HG02840 (cell line): ENCODE measurements around the gene KCNG2.

Experiments used
- ATAC-seq: cut with Tn5 transposase; IDR thresholded peaks from one replicate; pipeline ENCODE4 v1.9.1; 2021; ENCODE audit warnings: mild to moderate bottlenecking, moderate library complexity, moderate number of reproducible peaks; ENCODE audit not compliant: unreplicated experiment, low FRiP score

Gene KCNG2

DNA sequence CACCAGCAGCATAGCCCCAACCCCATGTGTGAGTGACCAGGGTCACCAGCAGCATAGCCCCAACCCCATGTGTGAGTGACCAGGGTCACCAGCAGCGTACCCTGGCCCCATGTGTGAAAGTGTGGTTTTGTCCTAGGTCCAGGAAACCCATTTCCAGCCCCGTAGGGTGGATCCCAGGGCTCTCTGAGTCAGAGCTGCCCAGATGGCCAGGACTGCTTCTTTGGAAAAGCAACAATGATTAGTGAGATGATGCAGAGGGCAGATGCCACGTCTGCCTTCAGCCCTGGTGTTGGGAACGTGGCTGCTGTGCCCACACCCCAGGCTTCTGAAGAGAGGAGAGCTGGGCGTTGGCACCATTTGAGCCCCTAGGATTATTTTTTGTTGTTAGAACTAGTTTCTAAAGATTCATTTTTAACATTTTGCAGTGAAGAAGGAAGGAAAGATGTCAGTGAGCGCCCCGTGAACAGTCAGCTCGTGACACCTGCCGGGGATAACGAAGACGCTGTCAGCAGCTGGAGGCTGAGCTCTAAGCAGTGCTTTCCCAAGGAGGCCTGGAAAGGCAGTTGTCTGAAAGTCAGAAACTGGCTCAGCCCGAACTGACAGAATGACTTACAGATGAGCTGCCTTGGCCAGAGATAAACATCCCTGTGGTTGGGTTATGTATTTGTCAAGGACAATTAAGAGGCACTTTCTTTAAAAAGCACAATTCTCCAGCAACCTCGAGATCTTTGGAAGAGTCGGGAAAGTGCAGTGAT lies 32.1 kb upstream of the KCNG2 start:
- ATAC-seq: no peak

DNA sequence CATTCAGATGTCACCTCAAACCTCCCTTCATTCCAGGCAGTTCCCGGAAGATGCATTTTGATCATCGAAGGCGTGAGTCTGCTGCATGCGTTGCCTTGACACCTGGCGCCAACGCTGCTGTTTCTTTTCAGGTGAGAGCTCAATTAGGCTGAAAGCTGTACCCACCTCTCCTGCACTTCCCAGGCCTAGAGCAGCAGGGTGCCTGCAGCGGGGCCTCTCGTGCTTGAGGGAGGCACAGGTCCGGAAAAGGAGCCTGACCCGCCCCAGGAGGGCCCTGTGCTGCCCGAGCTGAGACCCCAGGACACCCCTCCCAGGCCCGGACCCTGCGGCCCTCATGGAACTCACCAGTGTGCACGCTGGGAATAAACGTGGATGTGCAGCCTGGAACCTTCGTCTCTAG lies 31.4 kb upstream of the KCNG2 start:
- no peak for ATAC-seq

DNA sequence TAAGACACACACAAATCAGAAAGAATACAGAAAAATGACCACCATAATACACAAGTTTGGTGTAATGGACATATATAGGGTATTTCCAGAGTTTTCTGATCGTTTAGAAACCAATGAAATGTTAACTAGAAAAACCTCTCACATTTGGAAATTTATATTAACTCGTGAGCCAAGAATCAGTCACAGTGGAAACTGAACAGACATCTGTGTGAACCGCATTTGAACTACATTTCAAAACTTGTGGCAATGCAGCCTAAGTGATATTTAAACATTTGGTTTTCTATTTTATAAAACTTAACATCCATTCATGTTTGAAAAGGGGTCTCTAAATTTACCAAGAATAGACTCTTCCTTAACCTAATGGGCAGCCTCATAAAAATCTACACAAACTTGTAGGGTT lies 29.0 kb upstream of the KCNG2 start:
- ATAC-seq: no peak

DNA sequence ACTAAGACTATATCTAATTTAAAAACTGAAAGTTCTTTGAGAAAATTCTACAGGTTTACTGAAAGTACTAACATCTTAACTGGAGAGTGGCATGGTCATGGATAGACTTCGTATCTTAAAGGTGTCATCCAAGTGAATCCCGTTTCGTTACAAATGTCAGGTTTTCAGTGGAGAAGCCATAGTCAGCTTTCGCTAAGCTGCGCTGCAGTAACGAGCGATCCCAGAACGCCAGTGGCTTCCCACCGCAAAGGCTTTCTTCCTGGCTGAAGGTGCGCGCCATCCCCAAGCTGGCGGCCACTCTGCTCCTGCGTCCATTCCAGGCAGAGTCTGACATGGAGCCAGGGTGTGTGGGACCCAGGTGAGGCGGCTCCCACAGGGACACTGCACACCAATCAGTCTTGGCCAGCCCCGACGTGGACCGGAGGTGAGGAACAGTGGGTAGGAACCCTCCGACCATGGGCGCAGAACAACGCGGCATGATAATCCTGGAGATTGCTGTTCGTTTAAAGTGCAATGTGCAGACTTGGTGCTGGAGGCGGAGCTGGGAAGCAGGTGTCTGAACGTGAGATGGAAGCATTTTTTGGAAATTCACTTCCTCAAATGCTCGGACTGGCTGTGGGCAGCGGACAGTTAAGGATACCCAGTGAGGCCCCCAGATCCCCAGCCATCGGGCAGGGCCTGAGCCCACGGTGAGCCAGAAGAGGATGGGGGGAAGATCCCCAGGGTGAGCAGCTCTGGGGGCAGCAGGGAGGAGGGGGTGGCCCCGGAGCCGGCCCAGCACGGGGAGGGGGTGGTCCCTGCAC lies 27.8 kb upstream of the KCNG2 start:
- no peak for ATAC-seq

DNA sequence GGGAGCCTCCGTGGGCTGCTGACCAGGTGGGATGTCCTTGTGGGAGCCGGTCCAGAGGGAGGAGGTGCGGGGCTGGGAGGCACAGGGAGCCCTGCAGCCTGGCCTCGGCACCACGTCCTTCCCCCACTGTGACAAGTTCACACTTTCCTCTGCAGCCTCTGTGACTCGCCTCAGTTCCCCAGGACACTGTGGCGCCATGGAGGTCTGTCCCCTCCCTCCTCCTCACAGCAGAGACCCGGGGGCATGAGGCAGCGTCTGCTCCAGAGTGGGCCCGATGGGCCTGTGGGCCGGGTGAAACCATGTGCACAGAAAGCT lies 27.3 kb upstream of the KCNG2 start:
- no peak for ATAC-seq

DNA sequence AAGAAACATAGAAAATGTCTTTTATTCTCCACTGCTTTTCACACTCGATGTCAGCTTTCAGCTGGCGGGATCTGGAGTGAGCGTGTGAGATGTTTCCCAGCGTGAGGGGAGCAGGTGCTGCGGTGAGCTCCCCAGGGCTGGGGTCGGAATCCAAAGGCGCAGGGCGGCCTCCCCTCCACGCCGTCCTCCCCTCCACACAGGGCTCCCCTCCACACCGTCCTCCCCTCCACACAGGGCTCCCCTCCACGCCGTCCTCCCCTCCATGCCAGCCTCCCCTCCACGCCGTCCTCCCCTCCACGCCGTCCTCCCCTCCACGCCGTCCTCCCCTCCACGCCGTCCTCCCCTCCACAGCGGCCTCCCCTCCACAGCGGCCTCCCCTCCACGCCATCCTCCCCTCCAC lies 26.9 kb upstream of the KCNG2 start:
- ATAC-seq: no peak

DNA sequence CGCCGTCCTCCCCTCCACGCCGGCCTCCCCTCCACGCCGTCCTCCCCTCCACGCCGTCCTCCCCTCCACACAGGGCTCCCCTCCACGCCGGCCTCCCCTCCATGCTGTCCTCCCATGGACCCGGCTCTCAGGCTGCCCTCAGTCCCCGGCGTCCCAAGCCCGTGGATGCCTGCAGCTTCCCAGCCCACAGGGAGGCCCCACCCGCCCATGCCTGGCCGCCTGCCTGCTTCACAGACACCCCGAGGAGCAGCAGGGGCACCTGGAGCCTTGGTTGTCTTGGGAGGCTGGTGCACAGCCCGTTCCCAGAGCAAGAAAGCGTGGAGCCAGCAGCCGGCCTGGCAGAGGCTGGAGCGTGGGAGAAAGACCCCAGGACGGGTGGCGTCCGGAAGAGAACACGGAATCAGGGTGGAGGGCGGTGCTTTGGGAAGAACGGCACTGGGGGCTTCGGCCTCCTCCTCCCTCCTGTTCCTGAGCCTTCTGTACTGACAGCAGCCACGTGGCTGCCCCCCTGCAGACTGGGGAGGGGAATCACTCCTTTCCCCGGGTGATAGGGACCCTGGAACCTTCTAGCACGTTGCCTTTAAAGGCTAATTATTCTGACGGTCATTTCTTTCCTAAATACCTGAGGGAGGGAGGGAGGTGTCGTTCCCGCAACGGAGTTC lies 26.2 kb upstream of the KCNG2 start:
- ATAC-seq: no peak

DNA sequence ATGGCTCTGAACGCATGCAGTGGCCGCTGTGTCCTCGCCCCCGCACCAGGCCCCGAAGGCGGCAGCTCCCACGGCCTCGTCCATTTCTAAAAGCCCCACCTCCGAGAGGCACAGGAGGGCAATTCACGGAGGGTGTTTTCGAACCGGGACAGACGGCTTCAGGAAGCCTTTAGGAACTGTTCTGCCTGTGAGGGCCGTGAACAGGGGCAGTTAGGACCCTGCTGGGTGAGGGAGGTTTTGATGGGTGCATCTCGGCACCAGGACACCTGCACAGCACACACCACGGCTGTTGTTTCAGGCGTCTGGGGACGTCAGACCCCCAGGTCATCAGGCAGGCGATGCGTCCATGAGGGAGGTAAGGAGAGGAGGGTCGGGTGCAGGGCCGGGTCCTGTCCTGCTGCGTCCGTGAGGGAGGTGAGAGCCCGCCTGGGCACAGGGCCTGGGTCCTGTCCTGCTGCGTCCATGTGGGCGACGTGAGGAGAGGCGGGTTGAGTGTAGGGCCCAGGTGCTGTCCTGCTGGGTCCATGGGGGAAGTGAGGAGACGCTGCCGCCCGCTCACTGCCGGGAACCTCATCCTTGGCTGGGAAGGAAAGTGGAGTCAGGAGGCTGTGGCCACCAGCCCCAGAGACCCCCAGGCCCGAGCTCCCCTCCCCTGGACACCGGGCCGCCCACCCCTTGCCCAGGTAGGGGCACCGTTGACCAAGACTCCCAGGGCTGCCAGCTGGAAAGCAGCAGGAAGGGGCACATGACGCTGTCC lies 25.5 kb upstream of the KCNG2 start:
- no peak for ATAC-seq

DNA sequence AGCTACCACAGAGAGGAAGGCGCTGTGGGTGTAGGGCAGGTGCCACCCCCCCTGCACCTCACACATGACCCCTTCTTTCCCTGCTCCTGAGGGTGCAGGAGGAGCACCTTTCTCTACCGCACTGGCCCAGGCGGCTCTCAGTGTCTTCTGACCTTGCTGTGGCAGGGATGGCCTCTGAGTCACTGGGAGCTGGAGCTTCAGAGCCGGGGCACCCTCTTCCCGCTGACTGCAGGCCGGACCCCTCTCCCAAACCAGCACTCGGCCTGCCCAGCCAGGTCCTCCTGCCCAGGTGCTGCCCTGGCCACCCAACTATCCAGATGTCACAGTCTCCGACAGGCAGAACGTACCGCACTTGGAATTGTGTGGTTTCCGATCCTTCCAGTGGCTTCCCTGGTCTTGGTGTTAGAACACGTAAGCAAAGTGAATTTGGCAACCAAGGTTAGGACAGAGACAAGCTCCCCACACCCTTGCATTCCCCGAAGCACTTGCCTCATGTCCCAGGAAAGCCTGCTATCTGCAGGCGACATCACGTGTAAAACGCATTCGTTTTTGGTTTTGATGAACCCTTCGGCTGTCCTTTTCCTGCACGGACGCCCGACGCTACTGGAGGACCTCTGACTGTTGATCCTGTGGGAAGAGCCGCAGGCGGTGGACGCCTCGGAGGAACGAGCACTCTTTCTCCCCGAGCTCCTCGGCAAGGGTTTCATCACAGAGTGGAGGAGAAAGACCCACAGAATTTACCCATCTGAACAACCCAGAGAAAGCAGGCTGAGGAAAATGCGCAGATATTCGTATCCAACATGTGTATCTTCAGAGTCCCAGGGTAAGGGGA lies 24.7 kb upstream of the KCNG2 start:
- ATAC-seq: no peak

DNA sequence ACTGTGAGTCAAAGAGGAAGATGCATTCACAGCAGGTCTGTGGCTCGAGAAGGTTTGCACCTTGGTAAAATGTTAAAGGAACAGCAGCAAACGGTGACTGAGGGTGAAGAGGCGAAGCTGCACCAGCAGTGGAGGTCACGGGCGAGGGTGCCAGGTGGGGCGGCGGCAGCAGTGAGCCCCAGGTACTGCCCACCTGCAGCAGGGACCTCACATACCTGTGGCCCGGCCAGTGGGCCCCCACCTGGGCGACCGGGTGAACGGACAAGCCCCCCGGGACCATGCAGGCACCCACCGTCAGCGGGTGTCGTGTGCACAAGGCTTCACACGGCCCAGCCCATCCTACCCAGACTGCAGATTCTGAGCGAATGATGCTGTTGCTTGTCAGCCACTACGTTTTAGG lies 23.6 kb upstream of the KCNG2 start:
- no peak for ATAC-seq

DNA sequence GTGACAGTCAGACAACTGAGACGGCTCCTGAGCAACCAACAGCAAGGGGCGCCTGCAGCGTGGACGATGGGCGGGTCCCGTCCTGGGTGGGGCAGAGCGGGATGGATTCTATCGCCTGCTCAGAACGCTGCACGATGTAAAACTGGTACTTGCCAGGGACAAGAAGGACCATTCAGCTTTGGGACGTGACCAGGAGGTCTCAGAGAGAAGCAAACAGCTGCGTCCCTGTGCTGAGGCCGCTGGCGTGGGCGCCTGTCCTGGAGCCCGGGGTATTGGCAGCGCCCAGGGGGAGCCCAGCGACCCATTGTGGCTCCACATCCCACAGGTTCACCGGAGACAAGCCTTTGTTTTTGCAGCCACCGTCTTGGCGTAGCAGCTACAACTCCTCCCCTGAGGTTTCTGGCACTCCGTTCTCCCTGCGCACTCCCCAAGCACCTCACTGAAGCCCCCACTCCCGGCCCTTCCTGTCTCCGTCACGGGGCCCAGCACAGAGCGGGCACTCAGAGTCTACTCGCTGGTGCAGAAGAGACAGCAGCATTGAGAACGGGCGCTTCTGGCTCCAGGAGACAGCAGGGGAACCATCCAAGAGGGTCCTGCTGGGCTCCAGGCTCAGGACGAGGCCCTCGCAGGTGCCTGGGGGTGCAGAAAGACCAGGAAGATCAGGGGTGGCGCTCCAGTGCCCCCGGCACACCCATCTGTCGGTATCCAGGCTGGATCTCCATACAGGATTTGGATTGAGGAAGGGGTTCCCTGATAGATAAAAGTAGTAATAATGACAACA lies 22.1 kb upstream of the KCNG2 start:
- no peak for ATAC-seq

DNA sequence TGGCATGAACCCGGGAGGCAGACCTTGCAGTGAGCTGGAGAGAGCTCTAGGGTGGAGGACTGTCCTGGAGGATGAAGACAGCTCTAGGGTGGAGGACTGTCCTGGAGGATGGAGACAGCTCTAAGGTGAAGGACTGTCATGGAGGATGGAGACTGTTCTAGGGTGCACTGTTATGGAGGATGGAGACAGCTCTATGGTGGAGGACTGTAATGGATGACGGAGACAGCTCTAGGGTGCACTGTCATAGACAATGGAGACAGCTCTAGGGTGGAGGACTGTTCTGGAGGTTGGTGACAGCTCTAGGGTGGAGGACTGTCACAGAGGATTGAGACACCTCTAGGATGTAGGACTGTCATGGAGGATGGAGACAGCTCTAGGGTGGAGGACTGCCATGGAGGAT lies 21.1 kb upstream of the KCNG2 start:
- ATAC-seq: no peak

DNA sequence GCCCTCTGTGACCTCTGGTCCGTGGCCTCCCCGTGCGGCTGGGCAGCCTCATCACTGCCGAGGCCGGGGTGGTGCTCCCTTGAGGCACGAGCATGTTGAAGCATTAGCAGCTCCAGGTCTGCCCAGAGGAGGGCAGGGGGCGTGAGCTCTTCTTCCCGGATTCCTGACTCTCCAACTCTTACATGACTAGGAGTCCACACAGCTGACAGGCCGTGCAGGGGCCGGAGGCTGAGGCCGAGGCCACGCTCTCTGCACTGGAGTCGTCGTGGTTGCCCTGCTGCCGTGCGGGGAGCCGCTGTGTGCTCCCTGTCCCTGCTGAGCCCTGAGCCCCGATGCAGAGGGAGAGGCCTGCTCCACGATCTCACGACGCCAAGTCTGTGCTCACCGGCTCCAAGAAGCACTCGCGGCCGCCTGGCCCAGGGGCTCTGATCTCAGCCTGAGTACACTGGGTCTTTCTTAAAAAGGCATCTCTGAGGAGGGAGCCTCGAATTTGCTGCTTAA lies 19.4 kb upstream of the KCNG2 start:
- no peak for ATAC-seq

DNA sequence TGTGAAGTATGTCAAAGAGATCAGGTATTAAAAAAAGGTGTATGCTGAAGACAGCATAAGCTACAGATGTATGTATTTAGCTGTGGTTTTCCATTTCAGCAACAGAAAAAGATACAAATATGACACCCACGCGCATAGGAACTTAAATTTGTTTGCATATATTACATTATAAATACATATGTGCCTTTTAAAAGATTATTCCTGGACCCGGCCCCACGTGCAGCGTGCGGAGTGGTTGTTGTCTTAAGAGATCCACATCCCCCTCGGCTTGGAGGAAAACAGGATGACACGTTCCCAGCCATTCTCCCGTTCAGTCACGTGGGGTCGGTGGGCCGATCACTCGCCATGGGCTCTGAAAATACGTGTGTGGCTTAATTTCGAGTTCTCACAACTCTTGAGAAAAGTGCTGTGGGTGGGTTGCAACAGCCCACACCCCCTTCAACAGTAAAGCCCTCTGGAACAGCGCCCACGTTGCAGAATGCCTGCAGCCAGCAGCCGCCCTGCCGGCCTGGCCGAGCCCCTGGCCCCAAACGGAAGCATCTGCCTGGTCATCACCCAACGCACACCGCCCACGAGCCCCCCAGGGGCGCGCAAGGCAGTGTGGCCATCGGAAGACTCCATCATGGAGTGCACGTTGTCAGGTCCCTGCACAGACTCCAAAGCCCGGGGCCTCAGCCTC lies 18.6 kb upstream of the KCNG2 start:
- ATAC-seq: no peak

DNA sequence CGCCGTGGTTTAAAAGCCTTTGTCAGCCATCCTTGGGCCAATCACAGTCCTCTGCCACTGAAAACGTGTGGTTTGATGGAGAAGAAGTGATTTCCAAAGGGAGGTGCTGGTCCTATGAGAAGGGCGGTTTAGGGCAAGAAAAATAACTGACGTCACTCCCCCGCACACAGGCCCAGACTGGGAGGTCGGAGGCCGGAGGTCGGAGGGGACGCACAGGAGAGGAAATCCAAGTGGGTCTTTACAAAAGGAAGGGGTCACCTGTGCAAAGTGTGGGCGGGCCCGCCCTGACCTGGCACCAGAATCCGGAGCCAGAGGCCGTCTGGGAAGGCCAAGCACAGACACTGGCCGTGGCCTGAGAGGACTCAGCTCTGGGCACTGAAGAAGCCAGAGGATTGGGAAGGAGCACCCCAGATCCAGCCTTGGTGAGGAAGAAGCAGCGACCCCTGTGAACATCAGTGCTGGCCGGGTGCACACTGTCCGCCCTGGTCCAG lies 18.0 kb upstream of the KCNG2 start:
- ATAC-seq: no peak

DNA sequence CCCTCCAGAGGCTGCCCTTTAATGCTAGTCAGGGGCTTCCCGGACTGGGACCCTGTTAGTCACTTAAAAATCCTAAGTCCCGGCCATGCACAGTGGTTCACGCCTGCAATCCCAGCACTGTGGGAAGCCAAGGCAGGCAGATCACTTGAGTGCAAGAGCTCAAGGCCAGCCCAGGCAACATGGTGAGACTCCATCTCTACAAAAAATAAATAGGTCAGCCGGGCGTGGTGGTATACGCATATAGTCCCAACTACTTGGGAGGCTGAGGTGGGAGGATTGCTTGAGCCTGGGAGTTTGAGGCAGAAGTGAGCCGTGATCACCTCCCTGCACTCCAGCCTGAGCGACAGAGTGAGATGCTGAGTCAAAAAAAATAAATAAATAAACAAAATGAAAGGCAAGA lies 17.2 kb upstream of the KCNG2 start:
- ATAC-seq: no peak

DNA sequence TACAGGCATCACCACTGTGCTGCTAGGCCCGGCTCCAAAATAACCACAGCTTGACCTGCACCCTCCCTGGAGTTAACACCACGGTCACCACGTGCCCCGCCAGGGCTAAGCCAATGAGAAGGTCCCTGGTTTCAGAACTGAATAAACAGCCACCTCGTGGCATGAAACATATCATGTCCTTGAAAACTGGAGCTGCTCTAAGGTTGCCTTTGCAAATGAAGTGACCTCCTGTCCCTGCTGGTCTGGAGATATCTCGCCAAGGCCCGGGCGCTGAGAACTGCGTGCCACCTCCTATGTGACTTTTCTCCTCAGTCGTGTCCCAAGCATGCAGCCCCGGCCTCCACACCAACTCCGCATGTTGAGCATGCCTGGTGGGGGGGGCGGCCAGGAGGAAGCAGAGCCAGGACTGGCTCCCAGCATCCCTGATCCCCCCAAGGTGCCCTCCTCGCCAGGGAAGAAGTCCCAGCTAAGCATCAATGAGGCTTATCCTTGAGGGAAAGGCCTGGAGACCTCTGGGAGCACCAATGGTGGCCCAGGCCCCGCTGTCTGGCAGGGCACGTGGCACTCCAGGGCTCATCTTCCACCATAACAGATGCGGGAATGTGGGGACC lies 16.3 kb upstream of the KCNG2 start:
- ATAC-seq: no peak
